ENCODE results near the gene NUP133.

GRCh38 chr1:229420765-229421164 is 87.4 kb downstream of the NUP133 start:
- TF ChIP-seq CTCF (IDR thresholded peaks at IDR 0.05) (no peak), CEBPB (IDR thresholded peaks at IDR 0.05) (no peak), RAD21 (conservative IDR thresholded peaks at IDR 0.05 in 1 of 2, IDR thresholded peaks at IDR 0.05 in 1 of 2) (no peak)
